Measurements from ENCODE around the gene HSFX3. TPM values are rescaled to one million over a fixed set of nuclear protein-coding genes. Genes with fewer than 3 reads are reported as not detected.
A peak's percentile ranks its signal among the peaks of the same experiment; 100 is the strongest.

The HSFX3 gene
- total and polyA plus RNA-seq, 2 of the 13 experiments (the other 11 are each of a cell fraction or from before 2014, with no cell fraction given): not detected

- no peak for TF ChIP-seq RNF2 (conservative IDR thresholded peaks at IDR 0.05; ENCODE audit: low read depth)
- no peak for TF ChIP-seq ZBTB37 (CRISPR knock-in tag; IDR thresholded peaks at IDR 0.05)
- TF ChIP-seq MXD1 (CRISPR knock-in tag; IDR thresholded peaks at IDR 0.05): no peak
- no peak for TF ChIP-seq ZNF333 (CRISPR knock-in tag; IDR thresholded peaks at IDR 0.05; ENCODE audit: borderline replicate concordance)
Measured at GRCh38 chrX:149508467-149508866, 41.3 kb downstream of the HSFX3 start (continued).

- Histone ChIP-seq H2AFZ (ENCODE audit: low read length) (no peak overlapping the region), H3K4me2 (ENCODE audit: low read depth, low read length) (no peak overlapping the region), H3K36me3 (replicated peaks in 1 of 2; ENCODE audit: control insufficient read depth in 1 of 2, insufficient read depth in 2 of 2, low read length in 2 of 2) (no peaks in the 10 kb centered on the region), H3K27me3 (ENCODE audit: control insufficient read depth in 1 of 2, insufficient read depth in 2 of 2, low read length in 2 of 2) (no peaks in the 10 kb centered on the region), H3K9ac (ENCODE audit: insufficient read depth, low read depth, low read length) (no peak overlapping the region), H3K79me2 (ENCODE audit: insufficient read depth, low read length) (no peaks in the 10 kb centered on the region), H3K4me3 (replicated peaks in 1 of 3; ENCODE audit: insufficient read depth in 1 of 3, low read depth in 2 of 3, low read length in 3 of 3) (no peak overlapping the region), H4K20me1 (ENCODE audit: insufficient read depth, low read length) (no peaks in the 10 kb centered on the region), H3K9me3 (ENCODE audit: low read length) (no peaks in the 10 kb centered on the region), H3K4me1 (ENCODE audit: insufficient read depth, low read length) (peaks cover 16% of the 10 kb centered on the region), H3K27ac (ENCODE audit: extremely low read length, insufficient read depth, low read length) (no peak overlapping the region)
- ChIA-PET CTCF (ENCODE audit: low intra/inter-chr PET ratio, low total read pairs) (no interaction called here), POLR2A (no interaction called here)
- no TSS peak for BruUV-seq (replicated peaks)
- in situ Hi-C loops (cut with HindIII; ENCODE audit: extremely low pct_ligation_motif_present, low pct_unique_long_range_greater_than_20kb) (no loop called here), intact Hi-C loops (cut with micrococcal nuclease; ENCODE audit: unreplicated experiment) (no loop called here)
- TF ChIP-seq RXRB (CRISPR knock-in tag; IDR thresholded peaks at IDR 0.05; ENCODE audit: borderline replicate concordance): no peak
- no peak for FAIRE-seq
- ATAC-seq: no peak
- no peak for DNase-seq (ENCODE audit: low spot score)
- 90% methylated on average over 2 of the region's 2 CpGs for WGBS (ENCODE audit: low lambda C conversion rate)
Measured at GRCh38 chrX:149506349-149506748, 43.4 kb downstream of the HSFX3 start.

- Histone ChIP-seq H2AFZ (ENCODE audit: low read length) (no peak overlapping the region), H3K36me3 (replicated peaks in 1 of 2; ENCODE audit: control insufficient read depth in 1 of 2, insufficient read depth in 2 of 2, low read length in 2 of 2) (no peaks in the 10 kb centered on the region), H3K9ac (ENCODE audit: insufficient read depth, low read depth, low read length) (no peak overlapping the region), H3K27ac (ENCODE audit: extremely low read length, insufficient read depth, low read length) (no peak overlapping the region), H3K79me2 (ENCODE audit: insufficient read depth, low read length) (no peaks in the 10 kb centered on the region), H3K27me3 (ENCODE audit: control insufficient read depth in 1 of 2, insufficient read depth in 2 of 2, low read length in 2 of 2) (no peaks in the 10 kb centered on the region), H3K4me2 (ENCODE audit: low read depth, low read length) (peak overlapping the region; percentile 78), H4K20me1 (ENCODE audit: insufficient read depth, low read length) (no peaks in the 10 kb centered on the region), H3K9me3 (ENCODE audit: low read length) (no peaks in the 10 kb centered on the region), H3K4me1 (ENCODE audit: insufficient read depth, low read length) (peaks cover 16% of the 10 kb centered on the region), H3K4me3 (replicated peaks in 1 of 3; ENCODE audit: insufficient read depth in 1 of 3, low read depth in 2 of 3, low read length in 3 of 3) (peak overlapping the region in 1 of 3 experiments; percentile 71; a peak in 1 of 6 replicates)
- ATAC-seq: no peak
- intact Hi-C loops (cut with micrococcal nuclease; ENCODE audit: unreplicated experiment) (no loop called here), in situ Hi-C loops (cut with HindIII; ENCODE audit: extremely low pct_ligation_motif_present, low pct_unique_long_range_greater_than_20kb) (no loop called here)
- BruUV-seq (replicated peaks): no TSS peak
- DNase-seq (ENCODE audit: low spot score): no peak
- ChIA-PET POLR2A (interaction anchor here (1.3 kb wide), 1 partner anchor 12 kb away, joined by 4 read pairs; no protein-coding TSS in a partner anchor), CTCF (ENCODE audit: low intra/inter-chr PET ratio, low total read pairs) (no interaction called here)
- WGBS (ENCODE audit: low lambda C conversion rate): 46% methylated on average over 7 of the region's 9 CpGs
- no peak for FAIRE-seq
- TF ChIP-seq NFE2 (CRISPR knock-in tag; IDR thresholded peaks at IDR 0.05) (no peak), ZNF296 (CRISPR knock-in tag; conservative IDR thresholded peaks at IDR 0.05) (no peak), LRRFIP1 (CRISPR knock-in tag; conservative IDR thresholded peaks at IDR 0.05) (no peak), ZNF335 (CRISPR knock-in tag; IDR thresholded peaks at IDR 0.05) (no peak), ZNF235 (CRISPR knock-in tag; IDR thresholded peaks at IDR 0.05; ENCODE audit: borderline replicate concordance) (no peak), THAP7 (CRISPR knock-in tag; IDR thresholded peaks at IDR 0.05) (no peak), PHF8 (CRISPR knock-in tag; IDR thresholded peaks at IDR 0.05) (no peak), KLF9 (CRISPR knock-in tag; IDR thresholded peaks at IDR 0.05; ENCODE audit: low read depth) (no peak), BCL6 (CRISPR knock-in tag; IDR thresholded peaks at IDR 0.05) (no peak)
Measured at GRCh38 chrX:149505671-149506070, 44.1 kb downstream of the HSFX3 start.
